SK-N-SH treated with all-trans-retinoic acid at 6 μM for 48 hours (cell line): Measurements from ENCODE around the gene DAB1.

ENCODE experiments used
- GLIS3 ChIP-seq: fragments of 250-450 bp; sonication (Bioruptor Pico); IDR thresholded peaks from 2 replicates; pipeline ENCODE4 v1.5.0; 2020; ENCODE audit warnings: mild to moderate bottlenecking, moderate library complexity
- PPARA ChIP-seq: fragments of 250-450 bp; sonication (Bioruptor Pico); IDR thresholded peaks from 2 replicates; pipeline ENCODE4 v1.5.0; 2020; ENCODE audit warnings: mild to moderate bottlenecking, borderline replicate concordance
- ZFP3 ChIP-seq: fragments of 250-450 bp; sonication (Bioruptor Pico); IDR thresholded peaks from 2 replicates; pipeline ENCODE4 v1.5.0; 2020; ENCODE audit warnings: mild to moderate bottlenecking, moderate library complexity
- ZFP30 ChIP-seq: fragments of 450-650 bp; formaldehyde crosslinking; IDR thresholded peaks from 2 replicates; pipeline ENCODE4 v1.5.0; 2022; ENCODE audit warnings: mild to moderate bottlenecking, moderate library complexity
- ZNF565 ChIP-seq: fragments of 450-650 bp; formaldehyde crosslinking; conservative IDR thresholded peaks from 2 replicates; pipeline ENCODE4 v1.5.0; 2020; ENCODE audit warnings: low read depth, mild to moderate bottlenecking, moderate library complexity

DNA sequence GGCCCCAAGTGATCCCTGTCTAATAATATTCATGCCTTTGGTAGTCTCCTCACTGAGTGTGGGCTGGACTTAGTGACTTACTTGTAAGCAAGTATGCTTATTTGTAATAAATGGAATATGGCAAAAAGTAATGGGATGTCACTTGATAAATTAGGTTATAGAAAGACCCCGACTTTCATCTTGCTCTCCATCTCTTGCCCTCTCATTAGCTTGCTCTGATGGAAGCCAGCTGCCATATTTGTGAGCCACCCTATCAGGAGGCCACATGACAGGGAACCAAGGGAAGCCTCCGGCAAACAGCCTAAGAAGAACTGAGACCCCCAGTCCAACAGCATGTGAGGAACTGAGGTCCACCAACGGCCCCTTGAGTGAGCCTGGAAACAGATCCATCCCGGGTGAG is 107.0 kb downstream of the DAB1 start:
- TF ChIP-seq GLIS3 (CRISPR knock-in tag) (no peak), PPARA (CRISPR knock-in tag) (no peak), ZFP3 (no peak), ZFP30 (CRISPR knock-in tag) (no peak), ZNF565 (CRISPR knock-in tag) (no peak)
